ENCODE data around the gene GRIN3A.

The GRIN3A gene

GRCh38 chr9:101711330-101711941, 27.0 kb downstream of the GRIN3A start:
- no peak overlapping the region for H2BK5ac ChIP-seq (ENCODE audit: low read length)
- H3K9me3 ChIP-seq (replicated peaks in 1 of 2; ENCODE audit: control insufficient read depth in 2 of 2, insufficient read depth in 1 of 2, low read depth in 1 of 2, low read length in 2 of 2): no peaks in the 10 kb centered on the region
- H3K18ac ChIP-seq (ENCODE audit: low read length): no peak overlapping the region
- H3K4me3 ChIP-seq (ENCODE audit: low read length in 2 of 2): no peak overlapping the region
- no peak overlapping the region for H3K9ac ChIP-seq (ENCODE audit: low read depth, low read length, poor library complexity)
- no peaks in the 10 kb centered on the region for H3K27me3 ChIP-seq (ENCODE audit: control insufficient read depth in 3 of 3, insufficient read depth in 3 of 3, low read depth in 1 of 3, low read length in 3 of 3)
- H2AFZ ChIP-seq (ENCODE audit: low read length): no peak overlapping the region
- no peak overlapping the region for H3K23ac ChIP-seq (ENCODE audit: low read depth, low read length, poor library complexity)
- no peak overlapping the region for H3K4me2 ChIP-seq (ENCODE audit: insufficient read depth, low read length, poor library complexity, severe bottlenecking)
- peaks cover 0 to 1% of the 10 kb centered on the region in 2 donors for H3K4me1 ChIP-seq (ENCODE audit: control insufficient read depth in 2 of 2, insufficient read depth in 1 of 2, low read depth in 1 of 2, low read length in 2 of 2)
- no peak overlapping the region for H4K8ac ChIP-seq (ENCODE audit: low read depth, low read length)
- H3K27ac ChIP-seq (replicated peaks; ENCODE audit: low read length): no peak overlapping the region
- H3K79me1 ChIP-seq (ENCODE audit: low read depth, low read length): no peaks in the 10 kb centered on the region
- no peak overlapping the region for H2AK5ac ChIP-seq (ENCODE audit: low read depth, low read length)
- H2BK120ac ChIP-seq (ENCODE audit: low read depth, low read length): no peak overlapping the region
- no peaks in the 10 kb centered on the region for H3K36me3 ChIP-seq (replicated peaks in 1 of 2; ENCODE audit: control insufficient read depth in 2 of 2, insufficient read depth in 2 of 2, low read length in 2 of 2)
- no peak overlapping the region for H3K14ac ChIP-seq (ENCODE audit: low read length)
- H2BK15ac ChIP-seq (ENCODE audit: low read length): no peak overlapping the region
- DNase-seq (ENCODE audit: low spot score): no peak
- H2BK12ac ChIP-seq (ENCODE audit: low read length): no peak overlapping the region
- no peak overlapping the region for H3K4ac ChIP-seq (ENCODE audit: low read length)
- no CpG with 5 or more reads among the region's 10 CpGs for WGBS, 2 donors (ENCODE audit: extremely low coverage in 2 of 2, insufficient read length in 2 of 2, insufficient replicate concordance in 1 of 2)
- no peak overlapping the region for H4K91ac ChIP-seq (ENCODE audit: low read depth, low read length, poor library complexity)

DNA sequence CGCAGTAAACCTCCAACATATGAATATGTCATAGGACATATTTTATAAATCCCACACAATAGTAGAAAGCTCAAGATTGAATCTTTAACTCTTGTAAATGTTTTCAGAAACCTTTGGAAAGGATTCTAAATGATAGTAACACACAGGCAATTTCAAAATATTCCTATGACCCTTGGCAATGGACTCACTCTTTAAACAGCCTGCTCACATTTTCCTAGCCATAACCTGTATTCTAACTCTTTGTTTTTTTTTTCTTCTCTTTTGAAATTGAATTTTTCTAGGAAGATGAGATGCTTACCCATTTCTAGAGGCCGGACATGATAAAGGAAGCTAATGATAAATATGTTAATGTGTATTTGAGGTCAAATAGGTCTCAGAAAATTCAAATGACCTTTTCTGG, 29.6 kb downstream of the GRIN3A start:
- H2BK120ac ChIP-seq (ENCODE audit: low read depth, low read length): no peak overlapping the region
- no peak overlapping the region for H3K4me2 ChIP-seq (ENCODE audit: insufficient read depth, low read length, poor library complexity, severe bottlenecking)
- peaks cover 0 to 12% (median 3%) of the 10 kb centered on the region in 3 experiments for H3K27me3 ChIP-seq (ENCODE audit: control insufficient read depth in 3 of 3, insufficient read depth in 3 of 3, low read depth in 1 of 3, low read length in 3 of 3)
- H3K36me3 ChIP-seq (replicated peaks in 1 of 2; ENCODE audit: control insufficient read depth in 2 of 2, insufficient read depth in 2 of 2, low read length in 2 of 2): no peaks in the 10 kb centered on the region
- no peak overlapping the region for H2BK5ac ChIP-seq (ENCODE audit: low read length)
- H4K91ac ChIP-seq (ENCODE audit: low read depth, low read length, poor library complexity): no peak overlapping the region
- no peak overlapping the region for H3K4ac ChIP-seq (ENCODE audit: low read length)
- no peak overlapping the region for H2BK15ac ChIP-seq (ENCODE audit: low read length)
- no peak overlapping the region for H3K14ac ChIP-seq (ENCODE audit: low read length)
- no peak overlapping the region for H3K27ac ChIP-seq (replicated peaks; ENCODE audit: low read length)
- no peak overlapping the region for H3K23ac ChIP-seq (ENCODE audit: low read depth, low read length, poor library complexity)
- no peaks in the 10 kb centered on the region for H3K79me1 ChIP-seq (ENCODE audit: low read depth, low read length)
- no peak overlapping the region for H3K18ac ChIP-seq (ENCODE audit: low read length)
- H3K9me3 ChIP-seq (replicated peaks in 1 of 2; ENCODE audit: control insufficient read depth in 2 of 2, insufficient read depth in 1 of 2, low read depth in 1 of 2, low read length in 2 of 2): no peaks in the 10 kb centered on the region
- DNase-seq (ENCODE audit: low spot score): no peak
- H2AK5ac ChIP-seq (ENCODE audit: low read depth, low read length): no peak overlapping the region
- H2AFZ ChIP-seq (ENCODE audit: low read length): no peak overlapping the region
- H2BK12ac ChIP-seq (ENCODE audit: low read length): no peak overlapping the region
- H4K8ac ChIP-seq (ENCODE audit: low read depth, low read length): no peak overlapping the region
- no peak overlapping the region for H3K9ac ChIP-seq (ENCODE audit: low read depth, low read length, poor library complexity)
- peaks cover 0 to 6% of the 10 kb centered on the region in 2 donors for H3K4me1 ChIP-seq (ENCODE audit: control insufficient read depth in 2 of 2, insufficient read depth in 1 of 2, low read depth in 1 of 2, low read length in 2 of 2)
- no peak overlapping the region for H3K4me3 ChIP-seq (ENCODE audit: low read length in 2 of 2)
- WGBS, 2 donors (ENCODE audit: extremely low coverage in 2 of 2, insufficient read length in 2 of 2, insufficient replicate concordance in 1 of 2): no CpG with 5 or more reads among the region's 2 CpGs

- WGBS, 2 donors (ENCODE audit: extremely low coverage in 2 of 2, insufficient read length in 2 of 2, insufficient replicate concordance in 1 of 2): no CpG with 5 or more reads among the region's 3 CpGs
- Histone ChIP-seq H3K14ac (ENCODE audit: low read length) (no peak overlapping the region), H2AFZ (ENCODE audit: low read length) (no peak overlapping the region), H3K4ac (ENCODE audit: low read length) (no peak overlapping the region), H3K18ac (ENCODE audit: low read length) (no peak overlapping the region), H3K27me3 (ENCODE audit: control insufficient read depth in 3 of 3, insufficient read depth in 3 of 3, low read depth in 1 of 3, low read length in 3 of 3) (peaks cover 0 to 12% (median 3%) of the 10 kb centered on the region in 3 experiments), H3K36me3 (replicated peaks in 1 of 2; ENCODE audit: control insufficient read depth in 2 of 2, insufficient read depth in 2 of 2, low read length in 2 of 2) (no peaks in the 10 kb centered on the region), H3K27ac (replicated peaks; ENCODE audit: low read length) (no peak overlapping the region), H2BK120ac (ENCODE audit: low read depth, low read length) (no peak overlapping the region), H4K8ac (ENCODE audit: low read depth, low read length) (no peak overlapping the region), H3K9me3 (replicated peaks in 1 of 2; ENCODE audit: control insufficient read depth in 2 of 2, insufficient read depth in 1 of 2, low read depth in 1 of 2, low read length in 2 of 2) (no peaks in the 10 kb centered on the region), H3K4me3 (ENCODE audit: low read length in 2 of 2) (no peak overlapping the region), H3K4me1 (ENCODE audit: control insufficient read depth in 2 of 2, insufficient read depth in 1 of 2, low read depth in 1 of 2, low read length in 2 of 2) (peaks cover 0 to 6% of the 10 kb centered on the region in 2 donors), H2BK5ac (ENCODE audit: low read length) (no peak overlapping the region), H3K23ac (ENCODE audit: low read depth, low read length, poor library complexity) (no peak overlapping the region), H2BK15ac (ENCODE audit: low read length) (no peak overlapping the region), H3K9ac (ENCODE audit: low read depth, low read length, poor library complexity) (no peak overlapping the region), H2AK5ac (ENCODE audit: low read depth, low read length) (no peak overlapping the region), H4K91ac (ENCODE audit: low read depth, low read length, poor library complexity) (no peak overlapping the region), H2BK12ac (ENCODE audit: low read length) (no peak overlapping the region), H3K79me1 (ENCODE audit: low read depth, low read length) (no peaks in the 10 kb centered on the region), H3K4me2 (ENCODE audit: insufficient read depth, low read length, poor library complexity, severe bottlenecking) (no peak overlapping the region)
- no peak for DNase-seq (ENCODE audit: low spot score)
Measured at GRCh38 chr9:101707721-101708120, 30.7 kb downstream of the GRIN3A start.

DNA sequence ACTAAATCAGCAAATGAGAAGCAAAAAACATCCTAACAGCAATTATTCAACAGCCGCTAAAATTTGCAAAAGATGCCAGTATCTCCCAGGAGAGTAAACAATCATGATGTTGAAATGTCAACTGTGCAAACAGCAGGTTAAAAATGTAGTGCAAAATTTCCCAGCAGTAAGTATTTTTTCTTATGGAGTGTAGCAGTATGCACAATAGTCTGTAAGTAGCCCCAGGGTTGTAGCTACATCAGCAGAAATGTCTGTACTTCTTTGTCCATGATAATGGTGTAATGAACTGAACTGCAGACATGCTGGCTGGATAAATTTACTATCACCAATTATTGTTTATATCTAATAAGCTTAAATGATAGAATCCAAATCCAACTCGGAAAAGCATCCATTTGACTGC, 31.4 kb downstream of the GRIN3A start:
- H2BK15ac ChIP-seq (ENCODE audit: low read length): no peak overlapping the region
- H3K4me1 ChIP-seq (ENCODE audit: control insufficient read depth in 2 of 2, insufficient read depth in 1 of 2, low read depth in 1 of 2, low read length in 2 of 2): peaks cover 0 to 6% of the 10 kb centered on the region in 2 donors
- H3K23ac ChIP-seq (ENCODE audit: low read depth, low read length, poor library complexity): no peak overlapping the region
- H2BK5ac ChIP-seq (ENCODE audit: low read length): no peak overlapping the region
- no peak overlapping the region for H3K4me3 ChIP-seq (ENCODE audit: low read length in 2 of 2)
- H3K27ac ChIP-seq (replicated peaks; ENCODE audit: low read length): no peak overlapping the region
- no peak overlapping the region for H3K9ac ChIP-seq (ENCODE audit: low read depth, low read length, poor library complexity)
- H3K36me3 ChIP-seq (replicated peaks in 1 of 2; ENCODE audit: control insufficient read depth in 2 of 2, insufficient read depth in 2 of 2, low read length in 2 of 2): no peaks in the 10 kb centered on the region
- no peaks in the 10 kb centered on the region for H3K79me1 ChIP-seq (ENCODE audit: low read depth, low read length)
- H3K4ac ChIP-seq (ENCODE audit: low read length): no peak overlapping the region
- H2BK12ac ChIP-seq (ENCODE audit: low read length): no peak overlapping the region
- peaks cover 0 to 12% (median 3%) of the 10 kb centered on the region in 3 experiments for H3K27me3 ChIP-seq (ENCODE audit: control insufficient read depth in 3 of 3, insufficient read depth in 3 of 3, low read depth in 1 of 3, low read length in 3 of 3)
- no peak overlapping the region for H4K91ac ChIP-seq (ENCODE audit: low read depth, low read length, poor library complexity)
- DNase-seq (ENCODE audit: low spot score): no peak
- no peak overlapping the region for H2AK5ac ChIP-seq (ENCODE audit: low read depth, low read length)
- H3K4me2 ChIP-seq (ENCODE audit: insufficient read depth, low read length, poor library complexity, severe bottlenecking): no peak overlapping the region
- no peak overlapping the region for H2AFZ ChIP-seq (ENCODE audit: low read length)
- H3K18ac ChIP-seq (ENCODE audit: low read length): no peak overlapping the region
- H2BK120ac ChIP-seq (ENCODE audit: low read depth, low read length): no peak overlapping the region
- no peak overlapping the region for H4K8ac ChIP-seq (ENCODE audit: low read depth, low read length)
- H3K9me3 ChIP-seq (replicated peaks in 1 of 2; ENCODE audit: control insufficient read depth in 2 of 2, insufficient read depth in 1 of 2, low read depth in 1 of 2, low read length in 2 of 2): no peaks in the 10 kb centered on the region
- WGBS, 2 donors (ENCODE audit: extremely low coverage in 2 of 2, insufficient read length in 2 of 2, insufficient replicate concordance in 1 of 2): no CpG with 5 or more reads among the region's 2 CpGs
- no peak overlapping the region for H3K14ac ChIP-seq (ENCODE audit: low read length)

Data from neuronal stem cell (in vitro differentiated cells).